Sigmoid colon (tissue), 7 donors: ENCODE data around the gene CAMKK1. TPM values are rescaled to one million over a fixed set of nuclear protein-coding genes. Genes with fewer than 3 reads are reported as not detected.

Experiments used
- DNase-seq: peaks from one replicate; pipeline ENCODE4 v3.0.0-alpha.2; 2019
- H3K27ac ChIP-seq, 4 donors: fragments of 200-600 bp; sonication (generic); one replicate each; pipeline ENCODE4 v1.5.1; 2016 to 2019; ENCODE audit warnings: mild to moderate bottlenecking in 1 of 4
- H3K27me3 ChIP-seq, 3 donors: fragments of 200-600 bp; sonication (generic); one replicate each; pipeline ENCODE4 v1.5.1; 2019; ENCODE audit warnings: mild to moderate bottlenecking in 1 of 3
- H3K36me3 ChIP-seq, 4 donors: fragments of 200-600 bp; sonication (generic); one replicate each; pipeline ENCODE4 v1.5.1; 2016 to 2019
- H3K4me1 ChIP-seq, 4 donors: fragments of 200-600 bp; sonication (generic); one replicate each; pipeline ENCODE4 v1.5.1; 2017 to 2019
- H3K4me3 ChIP-seq, 4 donors: fragments of 200-600 bp; sonication (generic); one replicate each; pipeline ENCODE4 v1.5.1; 2017 to 2019; ENCODE audit warnings: mild to moderate bottlenecking in 2 of 4, moderate library complexity in 1 of 4
- H3K9me3 ChIP-seq, 4 donors: fragments of 200-600 bp in 3 of 4; sonication (generic) in 3 of 4; one replicate each; pipeline versions ENCODE4 v1.5.1 to v1.6.1; 2013 to 2019
- CTCF ChIP-seq, 4 experiments: fragments of 450-650 bp in 3 of 4; fragments of 200-600 bp in 1 of 4; IDR thresholded peaks; one replicate each; pipeline ENCODE4 v1.5.1; 2016 to 2019; ENCODE audit warnings: antibody characterized with exemption in 4 of 4, mild to moderate bottlenecking in 3 of 4, moderate library complexity in 2 of 4
- EP300 ChIP-seq, 4 donors: sonication (generic); formaldehyde crosslinking; IDR thresholded peaks; one replicate each; pipeline ENCODE4 v1.6.1; 2017; ENCODE audit warnings: antibody characterized with exemption in 4 of 4
- POLR2A ChIP-seq, 2 donors: fragments of 450-650 bp; IDR thresholded peaks; one replicate each; pipeline ENCODE4 v1.6.1; 2016; ENCODE audit warnings: antibody characterized with exemption in 2 of 2, mild to moderate bottlenecking in 2 of 2, moderate library complexity in 2 of 2
- POLR2AphosphoS5 ChIP-seq, 4 donors: sonication (generic); formaldehyde crosslinking; IDR thresholded peaks; one replicate each; pipeline ENCODE4 v1.6.1; 2017; ENCODE audit warnings: antibody characterized with exemption in 4 of 4
- WGBS, 2 donors: extraction: QIAGEN DNeasy Blood & Tissue Kit; methylation state at CpG; one replicate each; pipeline ENCODE4 v1.1.7; 2013; 5-methylcytosine and 5-hydroxymethylcytosine counted together
- intact Hi-C: fragments of 100-400 bp; cut with DNase I; formaldehyde crosslinking; loops from one replicate; pipeline ENCODE4 v1.15.1; 2023
- polyA plus RNA-seq, 3 donors: library from polyadenylated mRNA; stranded (reverse); fragments of 200-250 nt; gene quantifications; one replicate each; pipeline ENCODE4 v1.2.3, GENCODE V29; 2013
- total RNA-seq, 4 donors: library from RNA; depleted of rRNA; stranded (reverse); fragments of >200 nt; gene quantifications; one replicate each; pipeline ENCODE4 v1.1.0, GENCODE V29; 2016
- donor health status: healthy with polysubstance abuse.
- donor health status: Bipolar disorder and iron deficiency.
- donor health status: healthy.

The CAMKK1 gene
- total and polyA plus RNA-seq, 7 donors, result 0.92 to 12.8 (median 6.3) TPM

- intact Hi-C loops, result no loop called here
- peak in 3 of 4 experiments; percentile 31 to 51 (median 34) for TF ChIP-seq CTCF (IDR thresholded peaks at IDR 0.05)
- no peak for TF ChIP-seq POLR2A (IDR thresholded peaks at IDR 0.05)
- no peak for TF ChIP-seq EP300 (IDR thresholded peaks at IDR 0.05)
- H3K4me3 ChIP-seq, result no peak overlapping the region
- H3K36me3 ChIP-seq, result no peaks in the 10 kb centered on the region
- no peak for DNase-seq
- H3K4me1 ChIP-seq, result no peaks in the 10 kb centered on the region
- no peaks in the 10 kb centered on the region for H3K27me3 ChIP-seq
- 13 to 33% methylated on average over 10 of the region's 10 CpGs for WGBS, 2 donors
- H3K9me3 ChIP-seq, result no peaks in the 10 kb centered on the region
- H3K27ac ChIP-seq, result no peak overlapping the region
Measured at GRCh38 chr17:3935140-3935542, 42.3 kb upstream of the CAMKK1 start.

GRCh38 chr17:3929764-3930163, 36.9 kb upstream of the CAMKK1 start:
- Histone ChIP-seq H3K4me3 (no peak overlapping the region), H3K9me3 (no peaks in the 10 kb centered on the region), H3K27me3 (no peaks in the 10 kb centered on the region), H3K36me3 (no peaks in the 10 kb centered on the region), H3K27ac (no peak overlapping the region), H3K4me1 (no peaks in the 10 kb centered on the region)
- TF ChIP-seq POLR2A (IDR thresholded peaks at IDR 0.05) (no peak), CTCF (IDR thresholded peaks at IDR 0.05) (no peak), POLR2AphosphoS5 (IDR thresholded peaks at IDR 0.05) (no peak), EP300 (IDR thresholded peaks at IDR 0.05) (no peak)
- intact Hi-C loops, result no loop called here
- no peak for DNase-seq
- WGBS, 2 donors, result 98 to 99% methylated on average over 1 of the region's 1 CpG

- intact Hi-C loops, result no loop called here
- H3K9me3 ChIP-seq, result no peaks in the 10 kb centered on the region
- no peak for DNase-seq
- no peaks in the 10 kb centered on the region for H3K4me1 ChIP-seq
- H3K27ac ChIP-seq, result no peak overlapping the region
- no peaks in the 10 kb centered on the region for H3K27me3 ChIP-seq
- no peak overlapping the region for H3K4me3 ChIP-seq
- WGBS, 2 donors, result 96 to 98% methylated on average over 12 of the region's 12 CpGs
- no peaks in the 10 kb centered on the region for H3K36me3 ChIP-seq
- TF ChIP-seq EP300 (IDR thresholded peaks at IDR 0.05) (no peak), POLR2AphosphoS5 (IDR thresholded peaks at IDR 0.05) (no peak), CTCF (IDR thresholded peaks at IDR 0.05) (no peak), POLR2A (IDR thresholded peaks at IDR 0.05) (no peak)
Measured at GRCh38 chr17:3929181-3929580, 36.3 kb upstream of the CAMKK1 start.

GRCh38 chr17:3928406-3928805, 35.6 kb upstream of the CAMKK1 start:
- Histone ChIP-seq H3K36me3 (no peaks in the 10 kb centered on the region), H3K27me3 (no peaks in the 10 kb centered on the region), H3K9me3 (no peaks in the 10 kb centered on the region), H3K4me3 (no peak overlapping the region), H3K4me1 (no peaks in the 10 kb centered on the region), H3K27ac (no peak overlapping the region)
- WGBS, 2 donors, result 94 to 96% methylated on average over 16 of the region's 16 CpGs
- intact Hi-C loops, result no loop called here
- no peak for DNase-seq
- TF ChIP-seq CTCF (IDR thresholded peaks at IDR 0.05), result no peak
- no peak for TF ChIP-seq POLR2A (IDR thresholded peaks at IDR 0.05)
- no peak for TF ChIP-seq POLR2AphosphoS5 (IDR thresholded peaks at IDR 0.05)
- TF ChIP-seq EP300 (IDR thresholded peaks at IDR 0.05), result no peak

- no peaks in the 10 kb centered on the region for H3K36me3 ChIP-seq
- intact Hi-C loops, result no loop called here
- TF ChIP-seq POLR2A (IDR thresholded peaks at IDR 0.05) (no peak), CTCF (IDR thresholded peaks at IDR 0.05) (no peak), POLR2AphosphoS5 (IDR thresholded peaks at IDR 0.05) (no peak), EP300 (IDR thresholded peaks at IDR 0.05) (no peak)
- H3K27me3 ChIP-seq, result no peaks in the 10 kb centered on the region
- no peak for DNase-seq
- H3K4me3 ChIP-seq, result no peak overlapping the region
- 83% methylated on average over 15 of the region's 15 CpGs for WGBS, 2 donors
- no peak overlapping the region for H3K27ac ChIP-seq
- H3K4me1 ChIP-seq, result no peaks in the 10 kb centered on the region
- no peaks in the 10 kb centered on the region for H3K9me3 ChIP-seq
Measured at GRCh38 chr17:3927628-3928340, 34.9 kb upstream of the CAMKK1 start.
